IPS DF 6.9 (cell line): ENCODE measurements around the gene ZNHIT1.
"Not testable (repeated sequence)": the region's sequence is repeated elsewhere in the genome, so short reads cannot be mapped to it uniquely, and the experiment has no call there.

Experiments
- DNase-seq: peaks from one replicate; pipeline ENCODE4 v3.0.0-alpha.2; 2013; ENCODE audit warnings: low read depth, low spot score
- H3K27ac ChIP-seq: one replicate; pipeline ENCODE4 v1.5.1; 2013; ENCODE audit warnings: low read length, control low read depth
- H3K27me3 ChIP-seq: 2 replicates; pipeline ENCODE4 v1.6.1; 2013; ENCODE audit warnings: mild to moderate bottlenecking, low read length; ENCODE audit not compliant: control insufficient read depth, insufficient read depth
- H3K36me3 ChIP-seq: 2 replicates; pipeline ENCODE4 v1.6.1; 2013; ENCODE audit warnings: low read length; ENCODE audit not compliant: control insufficient read depth, insufficient read depth
- H3K4me1 ChIP-seq: 2 replicates; pipeline ENCODE4 v1.6.1; 2013; ENCODE audit warnings: low read length; ENCODE audit not compliant: control insufficient read depth, insufficient read depth
- H3K4me3 ChIP-seq: 2 replicates; pipeline ENCODE4 v1.5.1; 2013; ENCODE audit warnings: mild to moderate bottlenecking, low read length
- H3K9me3 ChIP-seq: 2 replicates; pipeline ENCODE4 v1.6.1; 2013; ENCODE audit warnings: low read length, inconsistent platforms; ENCODE audit not compliant: control insufficient read depth, insufficient read depth
- WGBS: extraction: QIAGEN DNeasy Blood & Tissue Kit; methylation state at CpG from one replicate; pipeline ENCODE4 v1.1.7; 2013; ENCODE audit warnings: mixed read lengths, missing lambda C conversion rate; ENCODE audit not compliant: insufficient read length, insufficient coverage; 5-methylcytosine and 5-hydroxymethylcytosine counted together

ZNHIT1 gene

DNA sequence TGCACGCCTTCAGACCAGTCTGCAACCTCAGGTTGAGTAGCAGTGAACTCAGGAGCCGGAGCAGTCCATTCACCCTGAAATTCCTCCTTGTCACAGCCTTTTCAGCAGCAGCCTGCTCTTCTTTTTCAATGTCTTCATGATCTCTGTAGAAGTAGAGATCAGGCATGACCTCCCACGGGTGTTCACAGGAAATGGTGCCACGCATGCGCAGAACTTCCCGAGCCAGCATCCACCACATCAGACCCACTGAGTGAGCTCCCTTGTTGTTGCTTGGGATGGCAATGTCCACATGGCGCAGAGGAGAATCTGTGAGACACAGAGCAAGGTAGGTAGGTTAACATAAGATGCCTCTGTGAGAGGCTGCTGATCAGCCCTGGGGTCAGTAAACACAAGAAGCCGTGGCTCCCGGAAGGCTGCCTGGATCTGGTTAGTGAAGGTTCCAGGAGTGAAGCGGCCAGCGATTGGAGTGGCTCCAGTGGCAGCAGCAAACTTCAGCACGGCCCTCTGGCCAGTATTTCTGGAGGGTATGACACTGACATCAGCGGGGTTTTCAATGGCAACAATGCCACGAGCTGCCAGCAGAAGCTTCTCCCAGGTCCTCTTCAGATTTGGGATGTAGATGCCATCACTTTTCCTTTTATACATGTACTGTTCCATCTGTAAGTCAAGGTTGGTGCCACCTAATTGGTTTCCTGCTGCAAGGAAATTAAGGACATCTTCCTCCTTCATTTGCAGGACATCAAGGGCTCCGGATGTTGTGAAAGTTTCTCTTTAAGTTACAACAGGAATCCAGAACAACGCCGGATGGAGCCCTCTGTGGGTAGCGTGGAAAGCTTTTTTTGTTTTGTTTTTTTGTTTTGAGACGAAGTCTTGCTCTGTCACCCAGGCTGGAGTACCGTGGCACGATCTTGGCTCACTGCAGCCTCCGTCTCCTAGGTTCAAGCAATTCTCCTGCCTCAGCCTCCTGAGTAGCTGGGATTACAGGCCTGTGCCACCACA, 13.9 kb upstream of the ZNHIT1 start:
- H3K4me1 ChIP-seq, H3K9me3 ChIP-seq, H3K27ac ChIP-seq, H3K27me3 ChIP-seq, H3K4me3 ChIP-seq, H3K36me3 ChIP-seq, DNase-seq: not testable (repeated sequence)
- no CpG with 5 or more reads among the region's 22 CpGs for WGBS

DNA sequence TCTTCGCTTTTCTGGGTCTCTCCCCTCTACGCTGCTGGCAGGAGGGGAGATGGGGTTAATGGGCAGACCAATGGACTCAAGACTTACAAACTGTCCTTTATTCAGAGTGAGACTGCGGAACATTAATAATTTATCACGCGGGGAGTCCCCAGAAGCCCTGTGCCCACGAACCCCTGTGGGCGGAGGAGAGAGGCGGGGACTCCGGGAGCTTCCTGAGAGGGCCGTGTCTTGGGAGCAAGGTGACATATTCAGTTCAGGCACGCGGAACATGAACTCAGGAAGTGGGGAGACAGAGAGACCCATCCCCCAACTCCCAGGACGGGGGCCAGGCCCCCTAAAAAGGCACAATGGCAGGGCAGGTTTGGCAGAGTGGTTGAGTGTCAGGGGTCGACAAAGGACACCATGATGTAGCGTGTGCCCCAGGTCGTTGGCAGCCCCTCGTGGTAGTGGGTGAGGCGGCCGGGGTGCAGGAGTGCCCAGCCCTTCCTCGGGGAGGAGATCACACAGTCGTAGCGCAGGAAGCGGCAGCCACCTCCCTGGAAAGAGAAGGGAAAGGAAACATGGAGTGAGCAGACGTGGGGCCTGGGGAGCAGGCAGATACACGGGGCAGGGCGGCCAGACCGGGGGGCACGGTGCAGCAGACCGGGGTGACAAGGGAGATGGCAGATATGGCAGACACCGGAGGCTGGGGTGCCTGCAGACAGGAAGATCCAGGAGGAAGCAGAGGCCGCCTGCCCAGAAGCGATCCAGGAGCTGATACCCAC, 11.9 kb upstream of the ZNHIT1 start:
- no peak for DNase-seq
- no CpG with 5 or more reads among the region's 32 CpGs for WGBS
- Histone ChIP-seq H3K4me1 (peaks cover 2% of the 10 kb centered on the region; the same call in 1 of the 2 replicates), H3K9me3 (no peaks in the 10 kb centered on the region), H3K36me3 (0 out of 2 replicates have a peak, but pooled peaks cover 4% of the 10 kb centered on the region), H3K27me3 (no peaks in the 10 kb centered on the region), H3K27ac (no peak overlapping the region), H3K4me3 (no peak overlapping the region)

DNA sequence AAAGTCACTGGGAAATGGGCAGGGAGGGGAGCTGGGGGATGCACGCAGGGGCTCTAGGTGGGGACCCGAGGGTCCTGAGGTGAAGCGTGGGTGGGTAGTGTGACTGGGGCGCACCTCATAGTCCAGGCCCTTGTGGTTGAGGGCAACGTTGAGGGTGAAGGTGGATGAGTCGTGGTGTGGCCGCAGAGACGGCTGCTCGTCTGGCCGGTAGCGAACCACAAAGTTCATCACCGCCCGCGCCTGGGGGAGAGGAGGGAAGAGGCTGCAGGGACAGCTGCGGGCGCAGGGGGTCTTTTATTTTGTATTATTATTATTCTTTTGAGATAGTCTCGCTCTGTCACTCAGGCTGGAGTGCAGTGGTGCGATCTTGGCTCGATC, 11.3 kb upstream of the ZNHIT1 start:
- H3K4me3 ChIP-seq: no peak overlapping the region
- H3K36me3 ChIP-seq: 0 out of 2 replicates have a peak, but pooled peaks cover 7% of the 10 kb centered on the region
- no peak for DNase-seq
- H3K9me3 ChIP-seq: no peaks in the 10 kb centered on the region
- WGBS: no CpG with 5 or more reads among the region's 19 CpGs
- no peaks in the 10 kb centered on the region for H3K27me3 ChIP-seq
- H3K4me1 ChIP-seq: peaks cover 2% of the 10 kb centered on the region; the same call in 1 of the 2 replicates
- no peak overlapping the region for H3K27ac ChIP-seq

DNA sequence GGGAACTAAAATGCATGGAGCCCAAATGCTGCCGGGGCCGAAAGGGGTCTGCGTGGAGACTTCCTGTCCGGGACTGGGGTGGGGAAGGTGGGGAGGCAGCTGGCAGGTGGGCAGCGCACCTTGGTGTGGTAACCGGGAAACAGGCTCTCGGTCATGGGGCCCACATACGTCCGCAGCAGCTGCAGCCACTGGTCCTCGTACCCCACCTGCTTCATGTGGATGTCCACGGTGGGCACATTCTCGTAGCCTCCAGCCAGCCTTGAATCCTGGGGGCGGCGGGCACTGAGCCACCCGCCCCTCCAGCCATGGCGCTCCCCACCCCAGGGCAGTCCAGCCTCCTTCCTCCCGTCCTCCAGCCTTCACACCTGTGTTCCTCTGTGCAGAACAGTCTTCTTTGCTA, 10.5 kb upstream of the ZNHIT1 start:
- WGBS: no CpG with 5 or more reads among the region's 17 CpGs
- H3K36me3 ChIP-seq: 0 out of 2 replicates have a peak, but pooled peaks cover 7% of the 10 kb centered on the region

DNA sequence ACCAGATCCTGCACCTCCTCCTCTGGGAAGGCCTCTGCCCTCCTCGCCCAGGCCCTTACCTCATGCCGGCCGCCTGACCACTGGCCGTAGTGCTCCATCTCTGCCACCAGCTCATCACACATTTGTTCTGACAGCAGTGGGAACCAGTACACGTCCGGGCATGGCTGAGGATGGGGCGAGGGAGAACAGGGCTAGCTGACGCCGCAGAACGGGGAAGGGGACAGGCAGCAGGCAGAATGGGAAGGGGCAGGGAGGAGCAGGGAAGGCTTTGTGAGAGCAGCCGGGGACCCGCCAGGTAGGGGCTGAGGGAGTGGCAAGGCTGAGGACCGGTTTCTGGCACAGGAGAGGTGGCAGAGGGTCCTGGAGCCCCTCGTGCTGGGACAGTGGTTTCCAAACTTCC, 9.2 kb upstream of the ZNHIT1 start:
- no peak for DNase-seq
- WGBS: no CpG with 5 or more reads among the region's 14 CpGs
- 0 out of 2 replicates have a peak, but pooled peaks cover 7% of the 10 kb centered on the region for H3K36me3 ChIP-seq
- H3K4me3 ChIP-seq: no peak overlapping the region
- H3K27me3 ChIP-seq: no peaks in the 10 kb centered on the region
- H3K27ac ChIP-seq: no peak overlapping the region
- no peaks in the 10 kb centered on the region; the same call in 1 of the 2 replicates for H3K4me1 ChIP-seq
- H3K9me3 ChIP-seq: no peaks in the 10 kb centered on the region

More for the DNA sequence above, 10.5 kb upstream of the ZNHIT1 start:
- Histone ChIP-seq H3K4me1 (no peaks in the 10 kb centered on the region), H3K27me3 (no peaks in the 10 kb centered on the region), H3K4me3 (no peak overlapping the region), H3K27ac (no peak overlapping the region), H3K9me3 (no peaks in the 10 kb centered on the region)
- no peak for DNase-seq

DNA sequence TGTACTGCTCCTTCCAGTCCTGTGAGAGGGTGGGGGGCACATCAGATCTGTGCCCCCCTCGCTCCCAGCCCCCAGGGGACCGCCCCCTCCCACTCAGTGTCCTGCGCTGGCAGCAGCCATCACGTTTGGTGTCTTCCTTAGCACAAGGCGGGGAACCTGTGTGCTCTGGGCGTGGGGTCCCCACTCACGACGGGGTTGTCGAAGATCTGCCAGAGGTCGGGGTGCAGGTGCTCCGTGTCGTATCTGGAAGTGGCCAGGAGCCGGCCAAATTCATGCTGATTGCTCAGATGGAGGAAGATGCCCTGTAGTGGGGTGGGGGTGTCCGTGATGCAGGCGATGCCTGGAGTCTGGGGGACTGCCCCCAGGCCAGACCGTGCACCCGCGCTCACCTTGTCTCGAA, 7.8 kb upstream of the ZNHIT1 start:
- Histone ChIP-seq H3K9me3 (no peaks in the 10 kb centered on the region), H3K4me1 (no peaks in the 10 kb centered on the region; the same call in 1 of the 2 replicates), H3K36me3 (0 out of 2 replicates have a peak, but pooled peaks cover 7% of the 10 kb centered on the region), H3K27ac (no peak overlapping the region), H3K27me3 (no peaks in the 10 kb centered on the region), H3K4me3 (no peak overlapping the region)
- WGBS: no CpG with 5 or more reads among the region's 19 CpGs
- no peak for DNase-seq

DNA sequence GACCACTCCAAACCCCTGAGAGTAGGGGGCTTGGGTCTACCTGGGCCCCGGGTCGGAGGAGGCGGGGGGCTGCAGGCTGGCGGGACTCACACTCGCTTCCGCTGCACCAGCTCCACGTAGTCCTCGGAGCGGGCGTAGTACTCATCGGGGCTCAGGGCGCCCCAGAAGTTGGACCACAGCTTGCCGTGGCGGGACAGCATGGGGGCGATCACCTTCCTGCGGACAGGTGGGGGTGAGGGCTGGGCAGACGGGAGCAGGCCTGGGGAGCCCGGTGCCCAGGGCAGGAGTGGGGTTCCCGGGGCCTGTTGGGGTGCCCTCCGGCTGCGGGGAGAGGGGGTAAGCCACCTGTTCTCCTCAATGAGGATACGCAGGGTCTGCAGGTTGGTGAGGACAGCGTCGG, 6.5 kb upstream of the ZNHIT1 start:
- H3K36me3 ChIP-seq: 0 out of 2 replicates have a peak, but pooled peaks cover 7% of the 10 kb centered on the region
- no peak overlapping the region for H3K4me3 ChIP-seq
- no peaks in the 10 kb centered on the region; the same call in 1 of the 2 replicates for H3K4me1 ChIP-seq
- WGBS: no CpG with 5 or more reads among the region's 24 CpGs
- no peak overlapping the region for H3K27ac ChIP-seq
- no peaks in the 10 kb centered on the region for H3K27me3 ChIP-seq
- H3K9me3 ChIP-seq: no peaks in the 10 kb centered on the region
- DNase-seq: no peak

DNA sequence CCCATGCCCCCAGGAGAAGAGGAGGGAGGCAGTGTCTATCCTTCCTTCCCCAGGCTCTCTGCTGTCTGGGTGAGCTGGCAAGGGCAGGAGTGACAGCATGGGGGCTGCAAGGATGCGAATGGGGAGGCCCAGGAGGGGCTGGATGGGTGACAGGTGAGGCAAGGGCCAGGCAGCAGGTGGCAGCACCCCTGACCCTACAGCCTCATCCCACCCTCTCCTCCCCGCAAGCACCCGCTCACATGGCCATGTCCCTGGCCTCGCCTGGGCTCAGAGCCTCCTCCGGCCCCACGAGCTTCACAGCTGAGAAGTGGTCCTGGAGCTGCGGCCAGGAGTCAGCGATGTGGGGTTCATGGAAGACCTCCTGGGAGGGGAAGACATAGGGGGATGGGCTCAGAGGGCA, 6.0 kb upstream of the ZNHIT1 start:
- Histone ChIP-seq H3K27ac (no peak overlapping the region), H3K4me3 (no peak overlapping the region), H3K27me3 (no peaks in the 10 kb centered on the region), H3K36me3 (0 out of 2 replicates have a peak, but pooled peaks cover 7% of the 10 kb centered on the region), H3K9me3 (no peaks in the 10 kb centered on the region), H3K4me1 (peaks cover 3% of the 10 kb centered on the region)
- DNase-seq: no peak
- no CpG with 5 or more reads among the region's 8 CpGs for WGBS

DNA sequence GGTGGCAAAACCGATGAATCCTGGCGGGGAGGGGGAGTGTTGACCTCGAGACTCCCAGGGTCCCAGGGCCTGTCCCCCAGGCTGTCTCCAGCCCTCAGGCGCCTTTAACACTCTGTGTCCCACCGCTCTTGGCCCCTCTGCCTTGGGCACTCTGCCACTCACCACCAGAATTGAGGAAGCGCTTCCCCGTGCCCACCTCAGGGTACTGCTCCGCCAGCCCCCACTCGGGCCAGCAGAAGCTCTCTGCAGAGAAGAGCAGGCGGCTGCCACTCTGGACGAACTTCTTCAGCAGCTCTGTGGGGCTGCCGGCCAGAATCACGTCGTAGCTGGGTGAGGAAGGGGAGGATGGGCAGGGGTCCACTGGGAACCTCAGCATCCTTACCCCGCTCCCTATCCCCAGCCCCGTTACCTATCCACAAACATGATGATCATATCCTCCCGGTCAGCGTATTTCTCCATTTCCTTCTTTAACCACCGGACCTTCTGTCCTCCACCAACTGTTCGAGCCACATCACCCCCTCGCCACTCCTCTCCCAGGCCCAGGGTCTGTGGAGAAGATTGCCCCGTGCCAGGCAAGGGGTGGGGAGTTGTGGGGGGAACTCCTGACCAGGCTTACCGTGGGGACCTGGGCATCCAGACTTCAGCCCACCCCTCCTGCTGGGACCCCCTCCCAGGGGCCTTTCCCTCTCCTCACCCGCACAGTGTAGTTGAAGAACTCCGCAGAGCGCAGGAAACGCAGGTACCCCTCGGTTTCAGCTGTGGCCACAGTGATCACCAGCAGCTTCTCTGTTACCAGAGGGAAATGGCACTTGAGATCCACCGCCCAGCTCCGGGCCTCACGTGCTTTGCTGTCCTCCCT, 1.7 kb upstream of the ZNHIT1 start:
- no peaks in the 10 kb centered on the region for H3K9me3 ChIP-seq
- no CpG with 5 or more reads among the region's 31 CpGs for WGBS
- 0 out of 2 replicates have a peak, but pooled peaks cover 3% of the 10 kb centered on the region for H3K36me3 ChIP-seq
- H3K4me3 ChIP-seq: peak overlapping the region; percentile 28; the same call in 1 of the 2 replicates
- no peaks in the 10 kb centered on the region for H3K27me3 ChIP-seq
- H3K4me1 ChIP-seq: peaks cover 3% of the 10 kb centered on the region
- no peak overlapping the region for H3K27ac ChIP-seq
- no peak for DNase-seq
